ENCODE measurements around the gene SFXN2. TPM values are rescaled to one million over a fixed set of nuclear protein-coding genes. Genes with fewer than 3 reads are reported as not detected.
A peak's percentile ranks its signal among the peaks of the same experiment; 100 is the strongest.

The SFXN2 gene
- total RNA-seq, 1 experiment from 2014 or later, result 21.2 TPM

DNA sequence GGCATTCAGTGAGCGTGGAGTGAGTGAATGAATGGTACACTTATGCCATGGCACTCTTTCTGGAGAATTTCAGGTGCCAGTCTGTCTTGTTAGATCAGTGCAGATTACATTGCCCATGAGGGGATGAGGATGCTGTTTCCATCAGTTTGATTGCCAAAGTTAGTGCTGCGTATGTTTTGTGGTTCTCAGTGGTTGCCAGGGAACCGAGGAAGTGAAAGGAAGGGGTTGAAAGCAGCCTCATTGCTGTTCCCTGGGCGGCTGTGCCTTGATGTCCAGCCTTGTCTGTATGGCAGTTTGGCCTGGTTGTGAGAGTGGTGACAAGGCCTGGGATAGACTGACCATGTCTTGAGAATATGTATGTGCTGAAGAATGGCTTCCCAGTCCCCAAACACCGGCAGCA is 59.5 kb downstream of the SFXN2 start:
- H3K27me3 Mint-ChIP-seq (ENCODE audit: low read depth), result no peaks in the 10 kb centered on the region
- no peak for ATAC-seq
- TF ChIP-seq, protein P1, sequence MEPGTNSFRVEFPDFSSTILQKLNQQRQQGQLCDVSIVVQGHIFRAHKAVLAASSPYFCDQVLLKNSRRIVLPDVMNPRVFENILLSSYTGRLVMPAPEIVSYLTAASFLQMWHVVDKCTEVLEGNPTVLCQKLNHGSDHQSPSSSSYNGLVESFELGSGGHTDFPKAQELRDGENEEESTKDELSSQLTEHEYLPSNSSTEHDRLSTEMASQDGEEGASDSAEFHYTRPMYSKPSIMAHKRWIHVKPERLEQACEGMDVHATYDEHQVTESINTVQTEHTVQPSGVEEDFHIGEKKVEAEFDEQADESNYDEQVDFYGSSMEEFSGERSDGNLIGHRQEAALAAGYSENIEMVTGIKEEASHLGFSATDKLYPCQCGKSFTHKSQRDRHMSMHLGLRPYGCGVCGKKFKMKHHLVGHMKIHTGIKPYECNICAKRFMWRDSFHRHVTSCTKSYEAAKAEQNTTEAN (CRISPR knock-in tag; IDR thresholded peaks at IDR 0.05), result no peak
- H3K27ac Mint-ChIP-seq, result peak overlapping the region; percentile 63
- peaks cover 44% of the 10 kb centered on the region for H3K4me1 Mint-ChIP-seq
- POLR2A ChIA-PET, result no interaction called here
- H3K4me3 Mint-ChIP-seq, result no peak overlapping the region
- CTCF ChIA-PET, result no interaction called here
- H3K36me3 Mint-ChIP-seq, result no peaks in the 10 kb centered on the region
- DNase-seq (ENCODE audit: low spot score), result no peak
- H3K9me3 Mint-ChIP-seq, result no peaks in the 10 kb centered on the region

DNA sequence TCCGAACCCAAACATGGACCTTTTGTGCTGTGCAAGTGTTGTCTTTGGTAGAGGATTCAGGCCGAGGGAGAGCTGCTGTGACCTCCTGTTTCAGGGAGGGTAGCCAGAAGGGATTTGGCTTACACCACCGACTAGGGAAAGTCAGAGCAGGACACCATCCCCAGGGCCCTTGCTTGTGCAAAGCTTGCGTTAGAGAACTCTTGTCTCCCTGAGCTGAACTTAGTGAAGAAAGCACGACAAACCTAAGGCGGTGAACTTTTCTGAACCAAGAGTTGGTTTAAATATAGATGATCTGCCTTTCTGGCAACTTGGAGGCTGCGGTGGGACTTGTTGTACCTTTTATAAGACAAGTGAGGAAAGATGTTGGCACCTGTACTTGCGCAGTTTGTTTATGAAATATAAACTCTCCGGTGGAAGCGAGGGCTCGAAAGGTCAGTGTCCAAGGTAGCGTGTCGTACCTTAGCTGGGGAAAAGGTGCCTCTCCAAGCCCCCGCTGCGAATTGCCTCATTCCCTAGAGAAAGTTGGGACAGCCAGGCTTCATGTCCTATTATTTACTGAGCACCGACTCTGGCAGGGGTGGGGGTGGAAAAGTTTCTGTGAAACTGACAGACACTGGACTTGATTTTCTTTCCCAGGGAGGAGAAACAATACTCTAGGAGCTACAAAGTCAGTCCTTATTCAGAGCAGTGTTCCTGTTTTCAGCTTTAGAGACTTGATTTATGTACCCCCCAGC is 60.9 kb downstream of the SFXN2 start:
- peak overlapping the region; percentile 81 for H3K27ac Mint-ChIP-seq
- no peak for ATAC-seq
- POLR2A ChIA-PET, result interaction anchor here (0.6 to 0.7 kb wide), 4 partner anchors 55 to 1681 kb away, joined by 3 to 10 read pairs (median 4); no protein-coding TSS in a partner anchor
- no peak for TF ChIP-seq CBFB (CRISPR knock-in tag; IDR thresholded peaks at IDR 0.05; ENCODE audit: low read depth)
- TF ChIP-seq, protein P2, sequence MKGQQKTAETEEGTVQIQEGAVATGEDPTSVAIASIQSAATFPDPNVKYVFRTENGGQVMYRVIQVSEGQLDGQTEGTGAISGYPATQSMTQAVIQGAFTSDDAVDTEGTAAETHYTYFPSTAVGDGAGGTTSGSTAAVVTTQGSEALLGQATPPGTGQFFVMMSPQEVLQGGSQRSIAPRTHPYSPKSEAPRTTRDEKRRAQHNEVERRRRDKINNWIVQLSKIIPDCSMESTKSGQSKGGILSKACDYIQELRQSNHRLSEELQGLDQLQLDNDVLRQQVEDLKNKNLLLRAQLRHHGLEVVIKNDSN (CRISPR knock-in tag; IDR thresholded peaks at IDR 0.05), result no peak
- TF ChIP-seq SMAD3 (CRISPR knock-in tag; IDR thresholded peaks at IDR 0.05; ENCODE audit: borderline replicate concordance), result no peak
- TF ChIP-seq, protein P3, sequence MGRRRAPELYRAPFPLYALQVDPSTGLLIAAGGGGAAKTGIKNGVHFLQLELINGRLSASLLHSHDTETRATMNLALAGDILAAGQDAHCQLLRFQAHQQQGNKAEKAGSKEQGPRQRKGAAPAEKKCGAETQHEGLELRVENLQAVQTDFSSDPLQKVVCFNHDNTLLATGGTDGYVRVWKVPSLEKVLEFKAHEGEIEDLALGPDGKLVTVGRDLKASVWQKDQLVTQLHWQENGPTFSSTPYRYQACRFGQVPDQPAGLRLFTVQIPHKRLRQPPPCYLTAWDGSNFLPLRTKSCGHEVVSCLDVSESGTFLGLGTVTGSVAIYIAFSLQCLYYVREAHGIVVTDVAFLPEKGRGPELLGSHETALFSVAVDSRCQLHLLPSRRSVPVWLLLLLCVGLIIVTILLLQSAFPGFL (CRISPR knock-in tag; IDR thresholded peaks at IDR 0.05; ENCODE audit: borderline replicate concordance), result no peak
- TF ChIP-seq, protein P4, sequence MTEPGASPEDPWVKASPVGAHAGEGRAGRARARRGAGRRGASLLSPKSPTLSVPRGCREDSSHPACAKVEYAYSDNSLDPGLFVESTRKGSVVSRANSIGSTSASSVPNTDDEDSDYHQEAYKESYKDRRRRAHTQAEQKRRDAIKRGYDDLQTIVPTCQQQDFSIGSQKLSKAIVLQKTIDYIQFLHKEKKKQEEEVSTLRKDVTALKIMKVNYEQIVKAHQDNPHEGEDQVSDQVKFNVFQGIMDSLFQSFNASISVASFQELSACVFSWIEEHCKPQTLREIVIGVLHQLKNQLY (CRISPR knock-in tag; IDR thresholded peaks at IDR 0.05), result no peak
- TF ChIP-seq MXD4 (CRISPR knock-in tag; IDR thresholded peaks at IDR 0.05; ENCODE audit: borderline replicate concordance), result no peak
- TF ChIP-seq, protein P5, sequence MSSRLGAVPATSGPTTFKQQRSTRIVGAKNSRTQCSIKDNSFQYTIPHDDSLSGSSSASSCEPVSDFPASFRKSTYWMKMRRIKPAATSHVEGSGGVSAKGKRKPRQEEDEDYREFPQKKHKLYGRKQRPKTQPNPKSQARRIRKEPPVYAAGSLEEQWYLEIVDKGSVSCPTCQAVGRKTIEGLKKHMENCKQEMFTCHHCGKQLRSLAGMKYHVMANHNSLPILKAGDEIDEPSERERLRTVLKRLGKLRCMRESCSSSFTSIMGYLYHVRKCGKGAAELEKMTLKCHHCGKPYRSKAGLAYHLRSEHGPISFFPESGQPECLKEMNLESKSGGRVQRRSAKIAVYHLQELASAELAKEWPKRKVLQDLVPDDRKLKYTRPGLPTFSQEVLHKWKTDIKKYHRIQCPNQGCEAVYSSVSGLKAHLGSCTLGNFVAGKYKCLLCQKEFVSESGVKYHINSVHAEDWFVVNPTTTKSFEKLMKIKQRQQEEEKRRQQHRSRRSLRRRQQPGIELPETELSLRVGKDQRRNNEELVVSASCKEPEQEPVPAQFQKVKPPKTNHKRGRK (CRISPR knock-in tag; IDR thresholded peaks at IDR 0.05; ENCODE audit: borderline replicate concordance), result no peak
- no peak for TF ChIP-seq CREM (CRISPR knock-in tag; IDR thresholded peaks at IDR 0.05)
- TF ChIP-seq JAZF1 (CRISPR knock-in tag; IDR thresholded peaks at IDR 0.05), result no peak
- no peak for TF ChIP-seq FOXP1 (CRISPR knock-in tag; IDR thresholded peaks at IDR 0.05; ENCODE audit: borderline replicate concordance)
- no peaks in the 10 kb centered on the region for H3K27me3 Mint-ChIP-seq (ENCODE audit: low read depth)
- peaks cover 57% of the 10 kb centered on the region for H3K4me1 Mint-ChIP-seq
- no peaks in the 10 kb centered on the region for H3K9me3 Mint-ChIP-seq
- H3K36me3 Mint-ChIP-seq, result no peaks in the 10 kb centered on the region
- DNase-seq (ENCODE audit: low spot score), result no peak
- no peak overlapping the region for H3K4me3 Mint-ChIP-seq
- CTCF ChIA-PET, result interaction anchor here (0.5 to 1.3 kb wide), 6 partner anchors 13 to 469 kb away, joined by 3 to 5 read pairs (median 4); no protein-coding TSS in a partner anchor

DNA sequence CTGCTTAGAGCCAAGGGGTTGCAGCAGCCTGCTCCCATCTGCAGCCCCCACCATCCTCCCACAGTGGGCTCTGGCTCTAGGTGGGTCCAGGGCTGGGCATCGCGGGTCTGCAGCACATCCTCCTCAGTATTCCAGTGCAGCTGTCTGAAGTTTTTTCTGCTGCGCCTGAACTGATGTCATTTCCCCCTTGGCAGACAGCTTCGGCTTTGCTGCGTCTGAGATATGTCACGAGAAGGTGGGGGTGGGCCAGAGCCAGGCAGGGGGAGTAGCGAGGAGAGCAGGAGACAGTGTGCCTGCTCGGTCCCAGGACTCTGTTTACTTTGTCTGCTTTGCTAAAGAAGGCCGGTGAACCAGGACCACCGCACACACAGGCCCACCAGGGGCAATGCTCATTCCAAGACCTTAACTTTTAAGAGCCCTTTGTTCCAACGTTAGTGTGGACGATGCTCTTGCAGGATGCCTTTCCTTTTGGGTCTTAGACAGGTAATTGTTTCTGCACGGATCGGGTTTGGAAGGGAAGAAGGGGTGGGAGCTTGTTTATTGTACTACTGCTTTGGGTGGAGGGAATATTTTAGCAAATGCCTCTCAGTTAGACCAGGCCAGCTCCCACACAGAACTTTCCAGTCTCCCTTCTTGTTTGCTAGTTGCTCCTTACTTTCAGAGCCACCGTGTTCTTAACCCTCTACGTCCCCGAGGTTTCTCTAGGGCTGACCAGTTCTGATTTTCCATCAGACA is 61.7 kb downstream of the SFXN2 start:
- POLR2A ChIA-PET, result interaction anchor here (1.2 to 1.4 kb wide), 2 partner anchors 33 to 62 kb away, joined by 4 to 5 read pairs; partner anchors contain the start of genes ARL3, SFXN2 and WBP1L
- CTCF ChIA-PET, result interaction anchor here (0.9 to 1.3 kb wide), 6 partner anchors 13 to 469 kb away, joined by 3 to 5 read pairs (median 4); partner anchors contain the start of genes ARL3 and SFXN2
- Mint-ChIP-seq H3K36me3 (no peaks in the 10 kb centered on the region), H3K9me3 (no peaks in the 10 kb centered on the region), H3K27ac (peak overlapping the region; percentile 32), H3K4me1 (peaks cover 65% of the 10 kb centered on the region), H3K4me3 (peak overlapping the region; percentile 41; the same call in 1 of the 2 replicates), H3K27me3 (ENCODE audit: low read depth) (no peaks in the 10 kb centered on the region)
- DNase-seq (ENCODE audit: low spot score), result no peak
- peak; percentile 13; the same call in 1 of the 2 replicates for ATAC-seq
- TF ChIP-seq ZNF671 (CRISPR knock-in tag; IDR thresholded peaks at IDR 0.05) (no peak), OVOL2 (CRISPR knock-in tag; IDR thresholded peaks at IDR 0.05; ENCODE audit: borderline replicate concordance) (no peak), ZNF416 (CRISPR knock-in tag; IDR thresholded peaks at IDR 0.05) (no peak), TP53 (CRISPR knock-in tag; IDR thresholded peaks at IDR 0.05) (no peak), HMGA2 (CRISPR knock-in tag; IDR thresholded peaks at IDR 0.05) (no peak), ZNF423 (CRISPR knock-in tag; IDR thresholded peaks at IDR 0.05) (no peak), IRF2 (CRISPR knock-in tag; IDR thresholded peaks at IDR 0.05; ENCODE audit: borderline replicate concordance, low read depth) (no peak), CREB1 (CRISPR knock-in tag; IDR thresholded peaks at IDR 0.05) (no peak)
- TF ChIP-seq, protein P6, sequence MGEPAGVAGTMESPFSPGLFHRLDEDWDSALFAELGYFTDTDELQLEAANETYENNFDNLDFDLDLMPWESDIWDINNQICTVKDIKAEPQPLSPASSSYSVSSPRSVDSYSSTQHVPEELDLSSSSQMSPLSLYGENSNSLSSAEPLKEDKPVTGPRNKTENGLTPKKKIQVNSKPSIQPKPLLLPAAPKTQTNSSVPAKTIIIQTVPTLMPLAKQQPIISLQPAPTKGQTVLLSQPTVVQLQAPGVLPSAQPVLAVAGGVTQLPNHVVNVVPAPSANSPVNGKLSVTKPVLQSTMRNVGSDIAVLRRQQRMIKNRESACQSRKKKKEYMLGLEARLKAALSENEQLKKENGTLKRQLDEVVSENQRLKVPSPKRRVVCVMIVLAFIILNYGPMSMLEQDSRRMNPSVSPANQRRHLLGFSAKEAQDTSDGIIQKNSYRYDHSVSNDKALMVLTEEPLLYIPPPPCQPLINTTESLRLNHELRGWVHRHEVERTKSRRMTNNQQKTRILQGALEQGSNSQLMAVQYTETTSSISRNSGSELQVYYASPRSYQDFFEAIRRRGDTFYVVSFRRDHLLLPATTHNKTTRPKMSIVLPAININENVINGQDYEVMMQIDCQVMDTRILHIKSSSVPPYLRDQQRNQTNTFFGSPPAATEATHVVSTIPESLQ (CRISPR knock-in tag; IDR thresholded peaks at IDR 0.05), result no peak
